HG02623 (cell line): ENCODE data around the gene KRT75.
"Not testable (repeated sequence)": the region's sequence is repeated elsewhere in the genome, so short reads cannot be mapped to it uniquely, and the experiment has no call there.

Experiments used
- ATAC-seq: cut with Tn5 transposase; IDR thresholded peaks from one replicate; pipeline ENCODE4 v1.9.1; 2021; ENCODE audit warnings: moderate library complexity; ENCODE audit not compliant: unreplicated experiment

Gene KRT75

GRCh38 chr12:52417740-52418139 lies 16.4 kb downstream of the KRT75 start:
- ATAC-seq, result no peak

- ATAC-seq, result no peak
These were observed 17.4 kb downstream of the KRT75 start for GRCh38 chr12:52416795-52417194.

- ATAC-seq, result no peak
These were observed 18.1 kb downstream of the KRT75 start for GRCh38 chr12:52415870-52416750.

- ATAC-seq, result no peak
These were observed 19.2 kb downstream of the KRT75 start for GRCh38 chr12:52414936-52415335.

GRCh38 chr12:52413782-52414345 lies 20.3 kb downstream of the KRT75 start:
- ATAC-seq, result no peak

- no peak for ATAC-seq
These were observed 21.0 kb downstream of the KRT75 start for GRCh38 chr12:52413202-52413601.

GRCh38 chr12:52411815-52412214 lies 22.4 kb downstream of the KRT75 start:
- ATAC-seq, result no peak

- ATAC-seq, result not testable (repeated sequence)
These were observed 23.5 kb downstream of the KRT75 start for GRCh38 chr12:52410589-52411248.

- no peak for ATAC-seq
These were observed 26.3 kb downstream of the KRT75 start for GRCh38 chr12:52407918-52408317.

GRCh38 chr12:52405922-52406385 lies 28.2 kb downstream of the KRT75 start, which contains the start of gene KRT82:
Gene KRT82, minus strand, starts transcription at chr12:52406335. Its CDS starts 58 bp downstream, at chr12:52406277.
- ATAC-seq, result no peak

- no peak for ATAC-seq
These were observed 29.2 kb downstream of the KRT75 start for GRCh38 chr12:52404951-52405350.

GRCh38 chr12:52403561-52403960 lies 30.6 kb downstream of the KRT75 start:
- ATAC-seq, result no peak

- no peak for ATAC-seq
These were observed 31.2 kb downstream of the KRT75 start for GRCh38 chr12:52402873-52403540.

- no peak for ATAC-seq
These were observed 31.8 kb downstream of the KRT75 start for GRCh38 chr12:52402377-52402776.

GRCh38 chr12:52401926-52402325 lies 32.2 kb downstream of the KRT75 start:
- no peak for ATAC-seq

GRCh38 chr12:52401526-52401925 lies 32.6 kb downstream of the KRT75 start:
- ATAC-seq, result no peak

GRCh38 chr12:52400906-52401305 lies 33.3 kb downstream of the KRT75 start:
- no peak for ATAC-seq

- no peak for ATAC-seq
These were observed 34.4 kb downstream of the KRT75 start for GRCh38 chr12:52399756-52400155.

GRCh38 chr12:52398176-52398575 lies 36.0 kb downstream of the KRT75 start:
- no peak for ATAC-seq

- no peak for ATAC-seq
These were observed 37.5 kb downstream of the KRT75 start for GRCh38 chr12:52396656-52397055.

GRCh38 chr12:52395761-52396434 lies 38.3 kb downstream of the KRT75 start:
- no peak for ATAC-seq
